LNCaP clone FGC (cell line): ENCODE results near the gene F5.

ENCODE experiments used
- DNase-seq: peaks from one replicate; pipeline ENCODE4 v3.0.0-alpha.2; 2011; ENCODE audit warnings: low read depth
- H3K4me3 ChIP-seq: 2 replicates; pipeline ENCODE4 v1.5.1; 2011; ENCODE audit warnings: mild to moderate bottlenecking, low read depth, low read length, control low read depth
- TF ChIP-seq, protein P1 (sequence below): IDR thresholded peaks from 2 replicates; pipeline ENCODE4 v1.5.1; 2012; ENCODE audit warnings: mild to moderate bottlenecking; ENCODE audit not compliant: control insufficient read depth, insufficient read depth; ENCODE audit errors: extremely low read depth

F5 gene

DNA sequence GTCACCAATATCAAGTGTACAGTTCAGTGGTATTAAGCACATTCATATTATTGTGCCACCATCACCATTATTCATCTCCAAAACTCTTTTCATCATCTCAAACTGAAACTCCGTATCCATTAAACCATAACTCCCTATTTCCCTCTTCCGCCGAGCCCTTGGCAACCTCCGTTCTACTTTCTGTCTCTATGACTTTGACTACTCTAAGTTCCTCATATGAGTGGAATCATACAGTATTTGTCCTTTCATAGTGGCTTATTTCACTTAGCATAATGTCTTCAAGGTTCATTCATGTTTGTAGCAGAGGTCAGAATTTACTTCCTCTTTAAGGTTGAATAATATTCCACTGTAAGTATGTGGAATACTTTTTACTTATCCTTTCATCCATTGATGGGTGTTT is 21.9 kb upstream of the F5 start:
- no peak overlapping the region for H3K4me3 ChIP-seq
- DNase-seq: no peak
- TF ChIP-seq, protein P1, sequence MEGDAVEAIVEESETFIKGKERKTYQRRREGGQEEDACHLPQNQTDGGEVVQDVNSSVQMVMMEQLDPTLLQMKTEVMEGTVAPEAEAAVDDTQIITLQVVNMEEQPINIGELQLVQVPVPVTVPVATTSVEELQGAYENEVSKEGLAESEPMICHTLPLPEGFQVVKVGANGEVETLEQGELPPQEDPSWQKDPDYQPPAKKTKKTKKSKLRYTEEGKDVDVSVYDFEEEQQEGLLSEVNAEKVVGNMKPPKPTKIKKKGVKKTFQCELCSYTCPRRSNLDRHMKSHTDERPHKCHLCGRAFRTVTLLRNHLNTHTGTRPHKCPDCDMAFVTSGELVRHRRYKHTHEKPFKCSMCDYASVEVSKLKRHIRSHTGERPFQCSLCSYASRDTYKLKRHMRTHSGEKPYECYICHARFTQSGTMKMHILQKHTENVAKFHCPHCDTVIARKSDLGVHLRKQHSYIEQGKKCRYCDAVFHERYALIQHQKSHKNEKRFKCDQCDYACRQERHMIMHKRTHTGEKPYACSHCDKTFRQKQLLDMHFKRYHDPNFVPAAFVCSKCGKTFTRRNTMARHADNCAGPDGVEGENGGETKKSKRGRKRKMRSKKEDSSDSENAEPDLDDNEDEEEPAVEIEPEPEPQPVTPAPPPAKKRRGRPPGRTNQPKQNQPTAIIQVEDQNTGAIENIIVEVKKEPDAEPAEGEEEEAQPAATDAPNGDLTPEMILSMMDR: no peak

DNA sequence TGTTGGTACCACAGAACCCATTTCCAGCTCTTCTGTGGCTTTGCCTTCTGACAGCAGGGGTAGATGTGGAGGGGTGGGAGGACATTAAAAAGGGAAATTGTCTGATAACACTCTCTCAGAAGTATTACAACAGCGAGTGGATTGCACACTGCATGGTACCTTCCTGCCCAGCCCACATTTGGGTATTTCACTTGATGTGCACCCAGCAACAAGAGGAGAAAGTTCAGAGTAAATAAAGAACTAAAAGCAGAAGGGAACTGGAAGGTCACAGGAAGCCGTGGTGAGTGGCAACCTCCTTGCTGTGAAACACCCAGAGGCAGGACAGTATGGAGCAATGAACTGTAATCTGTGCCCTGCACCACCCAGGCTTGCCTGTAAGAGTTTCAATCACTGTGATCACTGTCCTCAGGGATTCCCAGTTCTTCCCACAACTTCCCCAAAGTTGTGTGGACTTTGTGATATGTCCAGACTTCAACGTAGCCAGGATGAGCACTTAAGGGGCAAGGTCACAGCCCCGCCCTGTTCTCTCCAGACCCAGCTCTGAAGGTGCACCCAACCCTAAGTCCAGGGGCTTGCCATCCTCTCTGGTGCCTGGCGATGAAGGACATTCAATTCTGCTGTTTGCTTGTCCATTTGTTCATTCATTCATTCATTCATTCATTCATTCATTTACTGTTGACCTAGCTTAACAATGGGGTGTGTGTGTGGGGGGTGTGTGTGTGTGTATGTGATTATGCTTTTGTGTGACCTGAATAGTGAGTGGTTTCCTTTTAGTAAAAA is 18.7 kb upstream of the F5 start:
- DNase-seq: no peak
- no peak overlapping the region for H3K4me3 ChIP-seq
- TF ChIP-seq, protein P1: no peak

DNA sequence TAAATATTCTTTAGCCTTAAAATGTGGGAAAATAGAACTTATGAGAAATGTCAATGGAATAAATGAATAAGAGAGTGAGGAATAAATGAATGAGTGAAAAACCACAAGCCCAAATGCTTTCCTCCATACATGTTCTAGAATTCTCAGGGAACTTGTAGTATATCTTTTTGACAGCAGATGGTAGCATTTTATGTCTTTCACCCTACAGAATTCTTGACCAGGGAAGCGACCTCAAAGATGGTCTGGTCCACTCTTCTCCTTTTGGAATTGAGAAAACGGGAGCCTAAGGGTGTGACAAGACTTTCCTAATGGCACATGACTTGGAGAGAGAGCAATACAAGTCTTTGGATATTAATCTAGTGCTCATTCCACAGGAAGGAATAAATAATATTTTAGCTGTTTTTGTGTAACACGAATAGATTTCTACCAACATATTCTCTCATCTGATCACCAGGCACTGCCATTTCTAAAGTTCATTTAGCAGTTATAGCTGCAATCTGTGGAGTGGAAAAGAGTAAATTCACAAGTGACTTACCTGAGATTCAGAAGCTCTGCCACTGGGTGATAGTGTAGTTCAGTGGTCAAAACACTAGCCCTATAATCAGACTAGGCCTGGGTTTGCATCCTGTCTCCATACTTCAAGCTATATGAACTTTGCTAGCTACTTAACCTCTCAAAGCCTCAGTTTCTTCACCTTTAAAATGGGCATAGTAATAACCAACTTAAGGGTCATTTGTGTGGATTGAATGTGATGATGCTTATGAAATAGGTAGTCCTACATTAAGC is 15.0 kb upstream of the F5 start:
- TF ChIP-seq, protein P1: peak; percentile 57
- no peak for DNase-seq
- H3K4me3 ChIP-seq: no peak overlapping the region

DNA sequence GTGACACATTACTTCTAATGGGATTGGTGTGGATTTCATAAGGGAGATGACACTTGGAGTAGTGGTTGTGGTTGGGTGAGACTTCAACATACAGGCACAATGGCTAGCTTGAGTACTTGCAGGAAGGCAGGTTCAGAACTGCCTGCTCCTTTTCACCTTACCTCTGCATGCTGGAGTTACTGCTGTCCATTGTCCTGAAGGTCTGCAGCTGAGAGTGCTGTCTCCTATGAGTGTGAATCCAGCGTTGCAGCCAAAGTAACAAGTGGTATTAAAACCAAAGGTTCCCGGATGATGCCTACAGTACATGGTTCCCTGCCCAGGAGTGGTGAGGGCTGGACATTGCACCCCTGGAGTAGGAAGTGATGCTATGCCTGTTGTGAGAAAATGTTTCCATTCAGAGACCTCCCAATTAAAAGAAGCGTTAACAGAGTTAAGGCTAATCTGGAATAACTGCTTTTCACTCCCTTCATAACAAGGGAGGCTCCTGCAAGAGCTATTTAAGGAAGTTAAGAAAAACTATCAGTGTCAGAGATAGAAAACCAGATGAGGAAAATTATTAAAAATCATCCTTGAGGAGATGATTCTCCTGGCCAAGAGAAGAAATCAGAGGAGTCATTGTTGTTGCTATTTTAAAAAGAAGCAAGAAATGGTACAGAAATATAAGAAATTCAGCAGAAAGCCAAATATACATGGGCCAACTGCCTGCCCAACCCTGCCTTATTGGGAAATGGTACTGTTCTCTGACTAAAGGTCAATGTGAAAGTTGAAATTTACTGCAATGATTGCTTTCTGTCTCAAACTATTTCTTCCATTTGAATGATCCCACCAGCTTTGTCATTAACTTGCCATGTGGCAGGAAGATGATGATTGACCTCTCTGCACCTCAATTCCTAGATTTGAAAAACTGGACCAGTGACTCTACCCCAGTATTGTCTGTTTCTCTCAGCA is 9.8 kb upstream of the F5 start:
- DNase-seq: no peak
- no peak overlapping the region for H3K4me3 ChIP-seq
- TF ChIP-seq, protein P1: no peak

DNA sequence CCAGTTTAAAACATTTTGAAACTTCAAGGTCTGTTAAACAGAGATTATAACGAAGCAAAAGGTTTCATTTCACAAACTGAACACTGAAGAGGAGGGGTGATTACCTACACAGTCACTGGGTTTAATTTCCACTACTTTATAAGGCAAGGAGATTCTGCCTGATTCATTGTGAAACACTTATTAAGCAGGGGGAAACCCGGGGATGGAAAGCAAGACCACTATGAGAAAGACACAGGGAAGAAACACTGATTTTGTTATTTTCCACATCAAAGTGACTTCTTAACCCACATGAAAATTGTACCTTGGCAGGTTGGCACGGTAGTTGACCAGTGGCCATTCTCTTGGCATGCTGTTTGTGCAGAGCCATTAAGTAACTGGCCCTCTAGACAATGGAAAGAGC is 8.1 kb upstream of the F5 start:
- no peak for DNase-seq
- H3K4me3 ChIP-seq: no peak overlapping the region
- TF ChIP-seq, protein P1: no peak

DNA sequence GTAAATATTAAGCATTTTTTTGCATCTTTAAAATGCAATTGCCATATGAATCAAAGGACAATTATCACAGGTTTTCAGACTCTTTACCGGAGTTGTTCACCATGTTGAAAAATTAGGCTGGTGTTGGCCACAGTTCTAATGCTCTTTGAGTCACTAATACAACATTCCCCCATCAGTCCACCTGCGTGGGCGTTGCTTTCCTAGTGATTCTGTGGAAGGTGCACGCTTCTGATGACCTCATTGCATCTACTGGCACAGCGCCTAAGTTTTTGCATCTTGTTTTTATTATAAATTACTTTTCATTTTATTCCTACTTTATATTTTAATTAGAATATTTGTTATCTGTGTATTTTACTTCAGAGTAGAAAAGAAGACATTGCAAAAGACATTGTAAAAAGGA is 4.7 kb upstream of the F5 start:
- H3K4me3 ChIP-seq: no peak overlapping the region
- no peak for DNase-seq
- TF ChIP-seq, protein P1: no peak
